Suprapubic skin (tissue), 4 donors: ENCODE data around the gene RGMA.

Experiments used
- EP300 ChIP-seq: sonication (generic); formaldehyde crosslinking; IDR thresholded peaks from one replicate; pipeline ENCODE4 v1.6.1; 2017; ENCODE audit warnings: antibody characterized with exemption
- POLR2A ChIP-seq, 2 donors: fragments of 450-650 bp; IDR thresholded peaks; one replicate each; pipeline ENCODE4 v1.6.1; 2017; ENCODE audit warnings: antibody characterized with exemption in 2 of 2, mild to moderate bottlenecking in 2 of 2, moderate library complexity in 2 of 2
- POLR2AphosphoS5 ChIP-seq, 3 donors: sonication (generic); formaldehyde crosslinking; IDR thresholded peaks; one replicate each; pipeline ENCODE4 v1.6.1; 2017; ENCODE audit warnings: antibody characterized with exemption in 3 of 3
- TF ChIP-seq, protein P1 (sequence below), 2 donors: fragments of 200-600 bp in 1 of 2; fragments of 450-650 bp in 1 of 2; sonication (generic) in 1 of 2; IDR thresholded peaks; one replicate each; pipeline ENCODE4 v1.5.1; 2016 to 2019; ENCODE audit warnings: antibody characterized with exemption in 2 of 2, mild to moderate bottlenecking in 1 of 2, moderate library complexity in 1 of 2

DNA sequence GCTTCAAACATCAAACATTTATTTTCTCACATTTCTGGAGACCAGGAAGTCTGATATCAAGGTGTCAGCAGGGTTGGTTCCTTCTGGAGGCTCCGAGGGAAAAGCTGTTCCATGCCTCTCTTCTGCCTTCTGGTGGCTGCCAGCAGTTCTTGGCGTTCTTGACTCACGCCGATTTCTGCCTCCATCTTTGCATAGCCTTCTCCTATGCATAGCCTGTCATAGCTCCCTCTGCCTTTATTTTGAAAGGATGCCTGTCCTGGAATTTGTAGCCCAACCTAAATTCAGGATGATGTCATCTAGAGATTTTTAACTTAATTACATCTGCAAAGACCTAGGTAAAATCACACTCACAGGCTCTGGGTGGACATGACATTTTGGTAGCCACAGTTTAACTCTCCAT is 70.4 kb downstream of the RGMA start:
- TF ChIP-seq, protein P1, sequence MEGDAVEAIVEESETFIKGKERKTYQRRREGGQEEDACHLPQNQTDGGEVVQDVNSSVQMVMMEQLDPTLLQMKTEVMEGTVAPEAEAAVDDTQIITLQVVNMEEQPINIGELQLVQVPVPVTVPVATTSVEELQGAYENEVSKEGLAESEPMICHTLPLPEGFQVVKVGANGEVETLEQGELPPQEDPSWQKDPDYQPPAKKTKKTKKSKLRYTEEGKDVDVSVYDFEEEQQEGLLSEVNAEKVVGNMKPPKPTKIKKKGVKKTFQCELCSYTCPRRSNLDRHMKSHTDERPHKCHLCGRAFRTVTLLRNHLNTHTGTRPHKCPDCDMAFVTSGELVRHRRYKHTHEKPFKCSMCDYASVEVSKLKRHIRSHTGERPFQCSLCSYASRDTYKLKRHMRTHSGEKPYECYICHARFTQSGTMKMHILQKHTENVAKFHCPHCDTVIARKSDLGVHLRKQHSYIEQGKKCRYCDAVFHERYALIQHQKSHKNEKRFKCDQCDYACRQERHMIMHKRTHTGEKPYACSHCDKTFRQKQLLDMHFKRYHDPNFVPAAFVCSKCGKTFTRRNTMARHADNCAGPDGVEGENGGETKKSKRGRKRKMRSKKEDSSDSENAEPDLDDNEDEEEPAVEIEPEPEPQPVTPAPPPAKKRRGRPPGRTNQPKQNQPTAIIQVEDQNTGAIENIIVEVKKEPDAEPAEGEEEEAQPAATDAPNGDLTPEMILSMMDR (IDR thresholded peaks at IDR 0.05) = no peak
- no peak for TF ChIP-seq POLR2A (IDR thresholded peaks at IDR 0.05)
- no peak for TF ChIP-seq POLR2AphosphoS5 (IDR thresholded peaks at IDR 0.05)
- TF ChIP-seq EP300 = no peak
